Keratinocyte (primary cell): ENCODE measurements around the gene TSPOAP1.

Experiments used
- EZH2 ChIP-seq: IDR thresholded peaks from one replicate; pipeline ENCODE4 v1.6.1; 2012; ENCODE audit warnings: inconsistent platforms, mild to moderate bottlenecking, low read length, moderate library complexity
- TF ChIP-seq, protein P1 (sequence below), 3 experiments: IDR thresholded peaks in 1 of 3; conservative IDR thresholded peaks in 1 of 3; optimal IDR thresholded peaks in 1 of 3; 2 replicates in 2 of 3; 3 replicates in 1 of 3; pipeline versions ENCODE3 to v1.5.1; 2011; ENCODE audit warnings: low read length in 3 of 3, mild to moderate bottlenecking in 3 of 3, moderate library complexity in 2 of 3, control low read depth in 1 of 3, inconsistent platforms in 1 of 3; ENCODE audit not compliant: insufficient read depth in 2 of 3; ENCODE audit errors: extremely low read depth in 1 of 3

DNA sequence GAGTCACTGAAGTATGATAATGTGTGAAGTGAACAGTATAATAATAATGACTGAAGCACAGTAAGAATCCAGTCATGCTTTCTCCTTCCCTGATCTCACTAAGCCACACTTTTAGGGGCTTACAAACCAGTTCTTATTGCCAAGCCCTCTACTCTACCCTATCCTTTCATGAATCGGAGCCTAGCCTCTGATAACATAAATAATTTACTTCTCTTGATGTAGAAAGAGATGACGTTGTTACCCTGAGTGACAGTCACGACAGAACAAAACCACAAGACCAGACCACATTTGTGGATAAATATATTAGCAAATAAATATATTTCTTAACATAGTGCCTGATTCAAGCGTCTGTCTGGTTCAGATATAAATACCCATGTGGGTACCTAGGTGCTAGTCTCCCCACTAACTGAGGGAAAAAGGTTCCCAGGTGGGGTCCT lies 24.8 kb upstream of the TSPOAP1 start:
- TF ChIP-seq, protein P1, sequence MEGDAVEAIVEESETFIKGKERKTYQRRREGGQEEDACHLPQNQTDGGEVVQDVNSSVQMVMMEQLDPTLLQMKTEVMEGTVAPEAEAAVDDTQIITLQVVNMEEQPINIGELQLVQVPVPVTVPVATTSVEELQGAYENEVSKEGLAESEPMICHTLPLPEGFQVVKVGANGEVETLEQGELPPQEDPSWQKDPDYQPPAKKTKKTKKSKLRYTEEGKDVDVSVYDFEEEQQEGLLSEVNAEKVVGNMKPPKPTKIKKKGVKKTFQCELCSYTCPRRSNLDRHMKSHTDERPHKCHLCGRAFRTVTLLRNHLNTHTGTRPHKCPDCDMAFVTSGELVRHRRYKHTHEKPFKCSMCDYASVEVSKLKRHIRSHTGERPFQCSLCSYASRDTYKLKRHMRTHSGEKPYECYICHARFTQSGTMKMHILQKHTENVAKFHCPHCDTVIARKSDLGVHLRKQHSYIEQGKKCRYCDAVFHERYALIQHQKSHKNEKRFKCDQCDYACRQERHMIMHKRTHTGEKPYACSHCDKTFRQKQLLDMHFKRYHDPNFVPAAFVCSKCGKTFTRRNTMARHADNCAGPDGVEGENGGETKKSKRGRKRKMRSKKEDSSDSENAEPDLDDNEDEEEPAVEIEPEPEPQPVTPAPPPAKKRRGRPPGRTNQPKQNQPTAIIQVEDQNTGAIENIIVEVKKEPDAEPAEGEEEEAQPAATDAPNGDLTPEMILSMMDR (optimal IDR thresholded peaks at IDR 0.05 in 1 of 3, IDR thresholded peaks at IDR 0.05 in 1 of 3, conservative IDR thresholded peaks at IDR 0.05 in 1 of 3; ENCODE audit: extremely low read depth in 1 of 3, insufficient read depth in 2 of 3, low read length in 3 of 3), result no peak
- no peak for TF ChIP-seq EZH2
